PC-9 (cell line): ENCODE data around the gene CANX.

Experiments used
- CTCF ChIP-seq: fragments of 200-600 bp; sonication (generic); conservative IDR thresholded peaks from 2 replicates; pipeline ENCODE4 v1.6.1; 2017; ENCODE audit warnings: mixed run types, antibody characterized with exemption, mild to moderate bottlenecking, moderate library complexity
- EZH2 ChIP-seq: fragments of 200-600 bp; sonication (generic); IDR thresholded peaks from 2 replicates; pipeline ENCODE4 v1.8.0; 2017; ENCODE audit warnings: antibody characterized with exemption, low read depth

DNA sequence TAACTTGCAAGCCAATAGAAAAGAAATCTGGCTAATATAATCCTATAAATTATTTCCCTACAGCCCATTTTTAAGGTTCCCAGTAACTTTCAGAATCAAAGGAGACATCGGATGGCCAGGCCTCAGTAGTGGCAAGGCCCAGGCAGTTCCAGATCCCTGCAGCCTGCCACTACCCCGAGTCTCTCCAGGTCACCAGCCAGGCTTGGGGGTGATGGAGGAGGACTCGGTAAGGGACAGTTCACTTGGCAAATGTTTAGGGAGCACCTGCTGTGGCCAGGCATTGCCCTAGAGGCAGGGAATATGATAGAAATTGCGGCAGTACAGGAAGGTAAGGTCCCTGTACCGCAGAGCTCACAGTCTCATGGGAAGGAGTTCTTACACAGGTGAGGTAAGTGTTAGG is 79.8 kb downstream of the CANX start:
- no peak for TF ChIP-seq CTCF
- no peak for TF ChIP-seq EZH2
